CD8-positive, alpha-beta memory T cell (primary cell): Measurements from ENCODE around the gene KCNIP2. TPM values are rescaled to one million over a fixed set of nuclear protein-coding genes. Genes with fewer than 3 reads are reported as not detected.
A peak's percentile ranks its signal among the peaks of the same experiment; 100 is the strongest.
"Not testable (repeated sequence)": the region's sequence is repeated elsewhere in the genome, so short reads cannot be mapped to it uniquely, and the experiment has no call there.

Experiments
- CTCF ChIA-PET: fragments of 350-600 bp; sonication (Branson Sonifier 250); formaldehyde crosslinking; loops from one replicate; lab custom pipeline; 2021; ENCODE audit warnings: antibody characterized with exemption; lab: Charles Lee
- POLR2A ChIA-PET: fragments of 350-600 bp; sonication (Branson Sonifier 250); formaldehyde crosslinking; loops from one replicate; lab custom pipeline; 2021; ENCODE audit warnings: antibody characterized with exemption; lab: Charles Lee
- DNase-seq, 5 donors: peaks; one replicate each; pipeline versions ENCODE4 v3.0.0 to v3.0.0-alpha.2; 2020 to 2022; ENCODE audit warnings: mixed read lengths in 1 of 5
- H3K27ac ChIP-seq: one replicate; pipeline ENCODE4 v1.7.0; 2013; ENCODE audit warnings: low read depth, mild to moderate bottlenecking, low read length, moderate library complexity
- H3K27me3 ChIP-seq: 2 replicates; pipeline ENCODE4 v1.7.0; 2013; ENCODE audit warnings: low read length, mild to moderate bottlenecking; ENCODE audit not compliant: insufficient read depth, poor library complexity, severe bottlenecking
- H3K36me3 ChIP-seq: 2 replicates; pipeline ENCODE4 v1.7.0; 2013; ENCODE audit warnings: mild to moderate bottlenecking, low read length, moderate library complexity; ENCODE audit not compliant: insufficient read depth
- H3K4me1 ChIP-seq: 2 replicates; pipeline ENCODE4 v1.7.0; 2013; ENCODE audit warnings: mild to moderate bottlenecking, low read length, moderate library complexity; ENCODE audit not compliant: insufficient read depth
- H3K4me3 ChIP-seq: 2 replicates; pipeline ENCODE4 v1.7.0; 2013; ENCODE audit warnings: mild to moderate bottlenecking, low read length
- H3K9me3 ChIP-seq: 2 replicates; pipeline ENCODE4 v1.7.0; 2013; ENCODE audit warnings: mild to moderate bottlenecking, low read length
- H3K27ac Mint-ChIP-seq, 8 donors: one replicate each; pipeline ENCODE4 v1.8.0; 2020 to 2021; ENCODE audit warnings: mixed read lengths in 8 of 8, mild to moderate bottlenecking in 6 of 8, inconsistent platforms in 3 of 8, moderate library complexity in 3 of 8
- H3K27me3 Mint-ChIP-seq, 2 donors: one replicate each; pipeline ENCODE4 v1.8.0; 2020 to 2021; ENCODE audit warnings: mixed read lengths in 2 of 2, mild to moderate bottlenecking in 1 of 2, moderate library complexity in 1 of 2
- H3K36me3 Mint-ChIP-seq, 3 donors: one replicate each; pipeline ENCODE4 v1.8.0; 2020 to 2021; ENCODE audit warnings: mixed read lengths in 3 of 3, inconsistent platforms in 1 of 3, mild to moderate bottlenecking in 1 of 3
- H3K4me1 Mint-ChIP-seq, 3 donors: one replicate each; pipeline ENCODE4 v1.8.0; 2020 to 2021; ENCODE audit warnings: mixed read lengths in 3 of 3, inconsistent platforms in 1 of 3, mild to moderate bottlenecking in 1 of 3
- H3K4me3 Mint-ChIP-seq, 7 donors: one replicate each; pipeline ENCODE4 v1.8.0; 2020 to 2021; ENCODE audit warnings: mixed read lengths in 7 of 7, mild to moderate bottlenecking in 6 of 7, moderate library complexity in 4 of 7, inconsistent platforms in 2 of 7
- H3K9me3 Mint-ChIP-seq, 5 donors: one replicate each; pipeline ENCODE4 v1.8.0; 2020 to 2022; ENCODE audit warnings: mixed read lengths in 5 of 5, mild to moderate bottlenecking in 3 of 5, moderate library complexity in 2 of 5, inconsistent platforms in 1 of 5
- polyA plus RNA-seq: library from polyadenylated mRNA; unstranded; fragments of 300-500 nt; fragmentation: Illumina TruSeq; gene quantifications from one replicate; pipeline ENCODE4 v1.2.3, GENCODE V29; 2021
- total RNA-seq, 2 experiments: library from RNA; stranded (reverse); gene quantifications; one replicate each; pipeline ENCODE4 v1.2.3, GENCODE V29; 2021

The KCNIP2 gene
- total and polyA plus RNA-seq, 3 experiments from 2014 or later = 0.96 to 1.0 TPM; not detected in 1

GRCh38 chr10:101812606-101813005, 31.0 kb downstream of the KCNIP2 start:
- ChIA-PET CTCF (interaction anchor here (1.2 to 10.0 kb wide), 5 partner anchors 9 to 32 kb away, joined by 3 to 77 read pairs (median 12); partner anchors contain the start of gene NPM3), POLR2A (interaction anchor here (1.0 to 1.1 kb wide), 2 partner anchors 21 to 28 kb away, joined by 3 read pairs; no protein-coding TSS in a partner anchor)
- peaks cover 0 to 1% of the 10 kb centered on the region in 2 donors for H3K27me3 Mint-ChIP-seq
- peak overlapping the region in 5 of 8 donors; percentile 57 to 89 (median 82) for H3K27ac Mint-ChIP-seq
- Histone ChIP-seq H3K4me1 (peaks cover 38% of the 10 kb centered on the region), H3K36me3 (peaks cover 39% of the 10 kb centered on the region), H3K4me3 (no peak overlapping the region), H3K27ac (no peak overlapping the region), H3K27me3 (no peaks in the 10 kb centered on the region), H3K9me3 (no peaks in the 10 kb centered on the region)
- no peak for DNase-seq
- H3K4me1 Mint-ChIP-seq = peaks cover 51 to 65% (median 58%) of the 10 kb centered on the region in 3 donors
- H3K9me3 Mint-ChIP-seq = no peaks in the 10 kb centered on the region
- H3K4me3 Mint-ChIP-seq = peak overlapping the region in 4 of 7 donors; percentile 11 to 100 (median 48)
- H3K36me3 Mint-ChIP-seq = peaks cover 0 to 84% (median 14%) of the 10 kb centered on the region in 3 donors

GRCh38 chr10:101807158-101807557, 36.4 kb downstream of the KCNIP2 start:
- POLR2A ChIA-PET = no interaction called here

GRCh38 chr10:101803511-101803910, 40.1 kb downstream of the KCNIP2 start:
- Histone ChIP-seq H3K9me3 (no peaks in the 10 kb centered on the region), H3K4me1 (peaks cover 3% of the 10 kb centered on the region), H3K36me3 (peaks cover 69% of the 10 kb centered on the region), H3K27ac (no peak overlapping the region), H3K4me3 (no peak overlapping the region), H3K27me3 (no peaks in the 10 kb centered on the region)
- DNase-seq = no peak
- ChIA-PET POLR2A (interaction anchor here (0.6 kb wide), 1 partner anchor 205 kb away, joined by 3 read pairs; no protein-coding TSS in a partner anchor), CTCF (interaction anchor here (0.6 to 1.8 kb wide), 3 partner anchors 23 to 538 kb away, joined by 3 to 5 read pairs (median 3); no protein-coding TSS in a partner anchor)
- Mint-ChIP-seq H3K4me1 (peaks cover 35 to 46% (median 42%) of the 10 kb centered on the region in 3 donors), H3K4me3 (peak overlapping the region in 1 of 7 donors; percentile 3), H3K36me3 (peaks cover 4 to 81% (median 23%) of the 10 kb centered on the region in 3 donors), H3K27ac (peak overlapping the region in 2 of 8 donors; percentile 63 to 68), H3K27me3 (no peaks in the 10 kb centered on the region), H3K9me3 (no peaks in the 10 kb centered on the region)

More at GRCh38 chr10:101807158-101807557, 36.4 kb downstream of the KCNIP2 start:
- no peak overlapping the region for H3K4me3 Mint-ChIP-seq
- CTCF ChIA-PET = interaction anchor here (1.0 to 1.8 kb wide), 3 partner anchors 10 to 26 kb away, joined by 3 to 7 read pairs (median 5); no protein-coding TSS in a partner anchor
- peaks cover 0 to 78% (median 11%) of the 10 kb centered on the region in 3 donors for H3K36me3 Mint-ChIP-seq
- no peaks in the 10 kb centered on the region for H3K9me3 Mint-ChIP-seq
- Histone ChIP-seq H3K9me3 (no peaks in the 10 kb centered on the region), H3K27ac (no peak overlapping the region), H3K36me3 (peaks cover 58% of the 10 kb centered on the region), H3K4me1 (peaks cover 11% of the 10 kb centered on the region), H3K4me3 (no peak overlapping the region), H3K27me3 (no peaks in the 10 kb centered on the region)
- DNase-seq = no peak
- H3K27ac Mint-ChIP-seq = peak overlapping the region in 5 of 8 donors; percentile 26 to 88 (median 42)
- H3K4me1 Mint-ChIP-seq = peaks cover 32 to 46% (median 42%) of the 10 kb centered on the region in 3 donors
- H3K27me3 Mint-ChIP-seq = no peaks in the 10 kb centered on the region

GRCh38 chr10:101797403-101798059, 46.1 kb downstream of the KCNIP2 start:
- Mint-ChIP-seq H3K4me1 (peaks cover 34 to 60% (median 57%) of the 10 kb centered on the region in 3 donors), H3K27ac (peak overlapping the region in 1 of 8 donors; percentile 10), H3K9me3 (no peaks in the 10 kb centered on the region), H3K27me3 (no peaks in the 10 kb centered on the region), H3K36me3 (peaks cover 8 to 90% (median 21%) of the 10 kb centered on the region in 3 donors), H3K4me3 (no peak overlapping the region)
- ChIA-PET POLR2A (interaction anchor here (1.1 kb wide), 1 partner anchor 14 kb away, joined by 3 read pairs; the partner anchor contains the start of gene NPM3), CTCF (interaction anchor here (0.9 to 3.6 kb wide), 4 partner anchors 9 to 39 kb away, joined by 3 to 16 read pairs (median 5); partner anchors contain the start of gene OGA)
- Histone ChIP-seq H3K4me1 (no peaks in the 10 kb centered on the region), H3K9me3 (no peaks in the 10 kb centered on the region), H3K36me3 (peaks cover 67% of the 10 kb centered on the region), H3K27me3 (no peaks in the 10 kb centered on the region), H3K4me3 (no peak overlapping the region), H3K27ac (no peak overlapping the region)
- no peak for DNase-seq

- ChIA-PET CTCF (interaction anchor here (1.1 to 2.8 kb wide), 2 partner anchors 9 to 43 kb away, joined by 3 to 9 read pairs; no protein-coding TSS in a partner anchor), POLR2A (no interaction called here)
- Mint-ChIP-seq H3K4me3 (no peak overlapping the region), H3K36me3 (peaks cover 10 to 84% (median 13%) of the 10 kb centered on the region in 3 donors), H3K4me1 (peaks cover 14 to 34% (median 31%) of the 10 kb centered on the region in 3 donors), H3K9me3 (no peaks in the 10 kb centered on the region), H3K27me3 (no peaks in the 10 kb centered on the region), H3K27ac (no peak overlapping the region)
- Histone ChIP-seq H3K27ac (no peak overlapping the region), H3K9me3 (no peaks in the 10 kb centered on the region), H3K4me3 (no peak overlapping the region), H3K4me1 (no peaks in the 10 kb centered on the region), H3K27me3 (no peaks in the 10 kb centered on the region), H3K36me3 (peaks cover 55% of the 10 kb centered on the region)
- no peak for DNase-seq
Observed at GRCh38 chr10:101793526-101793925, 50.1 kb downstream of the KCNIP2 start.

GRCh38 chr10:101789686-101790085, 53.9 kb downstream of the KCNIP2 start:
- Mint-ChIP-seq H3K4me1 (peaks cover 15 to 31% (median 26%) of the 10 kb centered on the region in 3 donors), H3K36me3 (peaks cover 6 to 83% (median 15%) of the 10 kb centered on the region in 3 donors), H3K27me3 (no peaks in the 10 kb centered on the region), H3K9me3 (no peaks in the 10 kb centered on the region), H3K27ac (peak overlapping the region in 2 of 8 donors; percentile 25 to 34), H3K4me3 (no peak overlapping the region)
- H3K9me3 ChIP-seq = no peaks in the 10 kb centered on the region
- POLR2A ChIA-PET = interaction anchor here (0.7 kb wide), 1 partner anchor 247 kb away, joined by 5 read pairs; no protein-coding TSS in a partner anchor
- H3K36me3 ChIP-seq = peaks cover 50% of the 10 kb centered on the region
- H3K27me3 ChIP-seq = no peaks in the 10 kb centered on the region
- CTCF ChIA-PET = no interaction called here
- no peak overlapping the region for H3K4me3 ChIP-seq
- no peak overlapping the region for H3K27ac ChIP-seq
- no peak for DNase-seq
- peaks cover 3% of the 10 kb centered on the region for H3K4me1 ChIP-seq

- H3K4me1 ChIP-seq, H3K9me3 Mint-ChIP-seq, H3K27ac ChIP-seq, DNase-seq, H3K9me3 ChIP-seq, CTCF ChIA-PET, H3K4me3 Mint-ChIP-seq, H3K27me3 ChIP-seq, POLR2A ChIA-PET, H3K27me3 Mint-ChIP-seq, H3K4me3 ChIP-seq: not testable (repeated sequence)
- Mint-ChIP-seq H3K36me3 (peaks cover 6 to 82% (median 13%) of the 10 kb centered on the region in 3 donors), H3K4me1 (peaks cover 17 to 32% (median 27%) of the 10 kb centered on the region in 3 donors), H3K27ac (peak overlapping the region in 1 of 8 donors; percentile 25)
- H3K36me3 ChIP-seq = peaks cover 46% of the 10 kb centered on the region
Observed at GRCh38 chr10:101789231-101789630, 54.4 kb downstream of the KCNIP2 start.
